ENCODE measurements around the gene SLC16A6. TPM values are rescaled to one million over a fixed set of nuclear protein-coding genes. Genes with fewer than 3 reads are reported as not detected.
A peak's percentile ranks its signal among the peaks of the same experiment; 100 is the strongest.

Gene SLC16A6
- total and polyA plus RNA-seq, 2 experiments from 2014 or later: 0.16 to 0.32 TPM

DNA sequence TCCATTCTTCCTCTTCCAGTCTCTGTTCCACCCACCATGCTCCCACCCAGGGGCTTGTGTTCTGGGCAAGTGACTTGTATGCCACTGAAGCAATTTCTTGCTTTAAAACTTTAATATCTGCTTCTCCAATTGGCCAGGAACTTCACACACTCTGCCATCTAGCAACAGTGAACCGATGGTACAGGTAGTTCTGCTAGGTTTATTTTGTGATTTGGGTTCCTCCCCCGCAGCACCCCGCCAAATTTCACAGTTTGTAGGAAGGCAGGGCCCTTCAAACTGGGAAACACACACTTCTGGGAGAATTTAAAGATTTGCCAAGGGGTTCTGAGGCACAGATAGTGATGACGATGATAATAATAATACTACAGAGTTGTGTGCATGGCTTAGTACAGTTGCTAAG, 3.7 kb upstream of the SLC16A6 start:
- no peak overlapping the region for H3K4me2 ChIP-seq (ENCODE audit: unreplicated experiment)
- H3K27ac ChIP-seq: no peak overlapping the region
- no peaks in the 10 kb centered on the region for H3K36me3 ChIP-seq (ENCODE audit: low read depth)
- peaks cover 5% of the 10 kb centered on the region; the same call in 1 of the 2 replicates for H3K4me1 ChIP-seq (ENCODE audit: insufficient read depth)
- H2AFZ ChIP-seq: no peak overlapping the region
- no peaks in the 10 kb centered on the region for H3K9me3 ChIP-seq (ENCODE audit: low read depth)
- H3K79me2 ChIP-seq (ENCODE audit: insufficient read depth): no peaks in the 10 kb centered on the region
- no peak overlapping the region for H3K9ac ChIP-seq
- no peak for DNase-seq
- TF ChIP-seq EZH2 (IDR thresholded peaks at IDR 0.05; ENCODE audit: insufficient read depth, poor library complexity, severe bottlenecking) (no peak), EZH2phosphoT487 (IDR thresholded peaks at IDR 0.05; ENCODE audit: insufficient read depth, low read depth) (no peak)
- WGBS, 2 experiments (ENCODE audit: low coverage in 1 of 2, low lambda C conversion rate in 2 of 2, missing lambda C conversion rate in 2 of 2): 81 to 85% methylated on average over 4 of the region's 4 CpGs
- in situ Hi-C loops (cut with MboI): no loop called here
- H4K20me1 ChIP-seq (ENCODE audit: insufficient read depth): no peaks in the 10 kb centered on the region
- H3K4me3 ChIP-seq: no peak overlapping the region
- H3K27me3 ChIP-seq (replicated peaks; ENCODE audit: insufficient read depth): 0 out of 2 replicates have a peak, but pooled peaks cover 4% of the 10 kb centered on the region
- H3F3A ChIP-seq (ENCODE audit: insufficient read depth): peaks cover 10% of the 10 kb centered on the region
- no peaks in the 10 kb centered on the region for H3K9me2 ChIP-seq (ENCODE audit: insufficient read depth)

DNA sequence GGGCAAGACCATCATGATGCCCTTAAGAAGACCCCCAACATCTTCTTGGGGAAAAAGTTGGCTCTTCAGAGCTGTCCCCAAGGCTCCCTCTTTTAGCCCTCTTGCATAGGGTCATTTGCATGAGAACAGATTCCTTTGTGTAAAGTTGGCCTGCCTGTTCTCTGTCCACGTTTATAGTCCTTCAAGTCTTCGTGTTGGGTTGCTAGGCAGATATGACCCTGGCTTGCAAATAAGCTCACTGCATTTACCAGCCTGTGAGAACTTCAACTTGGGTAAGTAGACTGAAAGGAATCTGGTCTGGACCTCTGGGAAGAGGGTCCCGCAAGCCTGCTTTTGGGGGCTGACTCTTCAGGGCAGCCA, 3.2 kb upstream of the SLC16A6 start:
- peaks cover 5% of the 10 kb centered on the region; the same call in 1 of the 2 replicates for H3K4me1 ChIP-seq (ENCODE audit: insufficient read depth)
- no peaks in the 10 kb centered on the region for H3K9me2 ChIP-seq (ENCODE audit: insufficient read depth)
- no peaks in the 10 kb centered on the region for H3K9me3 ChIP-seq (ENCODE audit: low read depth)
- no peak for DNase-seq
- H4K20me1 ChIP-seq (ENCODE audit: insufficient read depth): no peaks in the 10 kb centered on the region
- no peaks in the 10 kb centered on the region for H3K36me3 ChIP-seq (ENCODE audit: low read depth)
- H3K4me2 ChIP-seq (ENCODE audit: unreplicated experiment): no peak overlapping the region
- 93 to 94% methylated on average over 3 of the region's 3 CpGs for WGBS, 2 experiments (ENCODE audit: low coverage in 1 of 2, low lambda C conversion rate in 2 of 2, missing lambda C conversion rate in 2 of 2)
- 0 out of 2 replicates have a peak, but pooled peaks cover 4% of the 10 kb centered on the region for H3K27me3 ChIP-seq (replicated peaks; ENCODE audit: insufficient read depth)
- no peak overlapping the region for H2AFZ ChIP-seq
- H3K4me3 ChIP-seq: no peak overlapping the region
- H3K79me2 ChIP-seq (ENCODE audit: insufficient read depth): no peaks in the 10 kb centered on the region
- H3K9ac ChIP-seq: no peak overlapping the region
- H3F3A ChIP-seq (ENCODE audit: insufficient read depth): peaks cover 10% of the 10 kb centered on the region
- TF ChIP-seq EZH2 (IDR thresholded peaks at IDR 0.05; ENCODE audit: insufficient read depth, poor library complexity, severe bottlenecking): no peak
- TF ChIP-seq EZH2phosphoT487 (IDR thresholded peaks at IDR 0.05; ENCODE audit: insufficient read depth, low read depth): no peak
- no peak overlapping the region for H3K27ac ChIP-seq
- in situ Hi-C loops (cut with MboI): no loop called here

GRCh38 chr17:68293490-68294195, 2.7 kb upstream of the SLC16A6 start:
- Histone ChIP-seq H3F3A (ENCODE audit: insufficient read depth) (peaks cover 10% of the 10 kb centered on the region), H4K20me1 (ENCODE audit: insufficient read depth) (no peaks in the 10 kb centered on the region), H3K79me2 (ENCODE audit: insufficient read depth) (no peaks in the 10 kb centered on the region), H3K4me2 (ENCODE audit: unreplicated experiment) (no peak overlapping the region), H3K4me1 (ENCODE audit: insufficient read depth) (peaks cover 5% of the 10 kb centered on the region; the same call in 1 of the 2 replicates), H3K27ac (no peak overlapping the region), H3K9ac (no peak overlapping the region), H2AFZ (no peak overlapping the region), H3K9me2 (ENCODE audit: insufficient read depth) (no peaks in the 10 kb centered on the region), H3K9me3 (ENCODE audit: low read depth) (no peaks in the 10 kb centered on the region), H3K27me3 (replicated peaks; ENCODE audit: insufficient read depth) (0 out of 2 replicates have a peak, but pooled peaks cover 4% of the 10 kb centered on the region), H3K36me3 (ENCODE audit: low read depth) (no peaks in the 10 kb centered on the region), H3K4me3 (no peak overlapping the region)
- TF ChIP-seq EZH2phosphoT487 (IDR thresholded peaks at IDR 0.05; ENCODE audit: insufficient read depth, low read depth) (no peak), EZH2 (IDR thresholded peaks at IDR 0.05; ENCODE audit: insufficient read depth, poor library complexity, severe bottlenecking) (no peak)
- WGBS, 2 experiments (ENCODE audit: low coverage in 1 of 2, low lambda C conversion rate in 2 of 2, missing lambda C conversion rate in 2 of 2): 95 to 96% methylated on average over 6 of the region's 6 CpGs
- in situ Hi-C loops (cut with MboI): no loop called here
- DNase-seq: no peak

GRCh38 chr17:68292689-68293040, 1.7 kb upstream of the SLC16A6 start:
- TF ChIP-seq EZH2phosphoT487 (IDR thresholded peaks at IDR 0.05; ENCODE audit: insufficient read depth, low read depth) (no peak), EZH2 (IDR thresholded peaks at IDR 0.05; ENCODE audit: insufficient read depth, poor library complexity, severe bottlenecking) (no peak)
- Histone ChIP-seq H3K4me1 (ENCODE audit: insufficient read depth) (peaks cover 5% of the 10 kb centered on the region; the same call in 1 of the 2 replicates), H3K27ac (0 out of 2 replicates have a peak overlapping the region, but pooled peaks have one; percentile 28), H3K9me2 (ENCODE audit: insufficient read depth) (no peaks in the 10 kb centered on the region), H4K20me1 (ENCODE audit: insufficient read depth) (no peaks in the 10 kb centered on the region), H3K4me3 (peak overlapping the region; percentile 76; the same call in 1 of the 2 replicates), H3K9me3 (ENCODE audit: low read depth) (no peaks in the 10 kb centered on the region), H3K36me3 (ENCODE audit: low read depth) (no peaks in the 10 kb centered on the region), H3K27me3 (replicated peaks; ENCODE audit: insufficient read depth) (0 out of 2 replicates have a peak, but pooled peaks cover 4% of the 10 kb centered on the region), H2AFZ (0 out of 2 replicates have a peak overlapping the region, but pooled peaks have one; percentile 77), H3K4me2 (ENCODE audit: unreplicated experiment) (peak overlapping the region; percentile 63), H3K9ac (peak overlapping the region; percentile 82), H3F3A (ENCODE audit: insufficient read depth) (peaks cover 10% of the 10 kb centered on the region), H3K79me2 (ENCODE audit: insufficient read depth) (no peaks in the 10 kb centered on the region)
- WGBS, 2 experiments (ENCODE audit: low coverage in 1 of 2, low lambda C conversion rate in 2 of 2, missing lambda C conversion rate in 2 of 2): 78% methylated on average over 9 of the region's 9 CpGs
- in situ Hi-C loops (cut with MboI): no loop called here
- no peak for DNase-seq

All from GM23248 (cell line).